Measurements from ENCODE around the gene TEKT1. TPM values are rescaled to one million over a fixed set of nuclear protein-coding genes. Genes with fewer than 3 reads are reported as not detected.

The TEKT1 gene
- polyA plus RNA-seq, 2 of the 4 experiments (the other 2 are of a cell fraction) = not detected

GRCh38 chr17:6868582-6868981 is 37.1 kb upstream of the TEKT1 start:
- peak in 1 of 2 experiments; percentile 24; a peak in 1 of 6 replicates for ATAC-seq
- H3K27ac ChIP-seq = peak overlapping the region; percentile 85
- ChIA-PET POLR2A (interaction anchor here (1.0 kb wide), 1 partner anchor 167 kb away, joined by 3 read pairs; the partner anchor contains the start of gene SLC16A13), CTCF (interaction anchor here (0.8 to 12.3 kb wide), 12 partner anchors 13 to 396 kb away, joined by 3 to 107 read pairs (median 6); partner anchors contain the start of gene TEKT1)
- TF ChIP-seq EP300 (IDR thresholded peaks at IDR 0.05) = peak; percentile 76 to 77; a peak in 3 of 5 replicates
- TF ChIP-seq FOSL2 (IDR thresholded peaks at IDR 0.05) = peak; percentile 94
- TF ChIP-seq FOSL2 (CRISPR knock-in tag; IDR thresholded peaks at IDR 0.05) = peak; percentile 85
- TF ChIP-seq JUNB (IDR thresholded peaks at IDR 0.05) = peak; percentile 95
- TF ChIP-seq GATA3 (IDR thresholded peaks at IDR 0.05; ENCODE audit: borderline replicate concordance) = peak; percentile 79; the same call in 1 of the 2 replicates
- TF ChIP-seq BCL3 (IDR thresholded peaks at IDR 0.05) = peak; percentile 30; the same call in 1 of the 3 replicates
- TF ChIP-seq HOXB5 (CRISPR knock-in tag; IDR thresholded peaks at IDR 0.05) = no peak
- TF ChIP-seq KDM1A (IDR thresholded peaks at IDR 0.05; ENCODE audit: low read depth) = no peak
- TF ChIP-seq ZFP36 (IDR thresholded peaks at IDR 0.05; ENCODE audit: borderline replicate concordance, partially characterized antibody) = no peak
- TF ChIP-seq CTCF (IDR thresholded peaks at IDR 0.05) = no peak
- TF ChIP-seq NR3C1 (IDR thresholded peaks at IDR 0.05) = no peak
- 0 out of 2 replicates have a peak, but pooled peaks have one; percentile 26 for TF ChIP-seq MAX (IDR thresholded peaks at IDR 0.05)
- TF ChIP-seq CEBPB (IDR thresholded peaks at IDR 0.05) = peak in 1 of 2 experiments; percentile 77; a peak in 2 of 4 replicates
- TF ChIP-seq RARB (CRISPR knock-in tag; IDR thresholded peaks at IDR 0.05) = no peak
- peak; percentile 78 to 92; a peak in 3 of 5 replicates for TF ChIP-seq JUN (IDR thresholded peaks at IDR 0.05)
- no peaks in the 10 kb centered on the region for H3K9me3 ChIP-seq
- H3K4me2 ChIP-seq = peak overlapping the region; percentile 61
- H3K4me3 ChIP-seq = no peak overlapping the region
- peak; percentile 97 for FAIRE-seq
- peaks cover 63% of the 10 kb centered on the region for H3K4me1 ChIP-seq
- peak in 1 of 2 experiments; percentile 79 for DNase-seq (ENCODE audit: low read depth in 1 of 2, low spot score in 1 of 2)
- 0% methylated on average over 2 of the region's 2 CpGs for WGBS (ENCODE audit: missing lambda C conversion rate)

GRCh38 chr17:6867849-6868248 is 36.3 kb upstream of the TEKT1 start:
- Histone ChIP-seq H3K27ac (peak overlapping the region; percentile 85), H3K4me1 (peaks cover 57% of the 10 kb centered on the region), H3K4me2 (peak overlapping the region; percentile 61), H3K9me3 (no peaks in the 10 kb centered on the region), H3K4me3 (no peak overlapping the region)
- DNase-seq (ENCODE audit: low read depth in 1 of 2, low spot score in 1 of 2) (no peak), ATAC-seq (no peak), FAIRE-seq (peak; percentile 68)
- WGBS (ENCODE audit: missing lambda C conversion rate) = 71% methylated on average over 3 of the region's 3 CpGs
- TF ChIP-seq POLR2A (IDR thresholded peaks at IDR 0.05; ENCODE audit: low read length) (no peak), ATOH8 (CRISPR knock-in tag; IDR thresholded peaks at IDR 0.05; ENCODE audit: low read depth) (no peak), HES2 (IDR thresholded peaks at IDR 0.05) (no peak), HOXA7 (CRISPR knock-in tag; IDR thresholded peaks at IDR 0.05) (no peak), CEBPB (IDR thresholded peaks at IDR 0.05) (peak; percentile 48 to 63; a peak in 2 of 4 replicates), PBX3 (IDR thresholded peaks at IDR 0.05) (no peak), JUNB (IDR thresholded peaks at IDR 0.05) (no peak)
- ChIA-PET CTCF (interaction anchor here (0.8 to 12.3 kb wide), 10 partner anchors 12 to 395 kb away, joined by 3 to 107 read pairs (median 10); partner anchors contain the start of gene TEKT1), POLR2A (interaction anchor here (1.0 kb wide), 1 partner anchor 168 kb away, joined by 3 read pairs; the partner anchor contains the start of gene SLC16A13)

All from A549 (cell line).